CD14-positive monocyte (primary cell): Measurements from ENCODE around the gene OAF. TPM values are rescaled to one million over a fixed set of nuclear protein-coding genes. Genes with fewer than 3 reads are reported as not detected.

Source experiments
- DNase-seq, 3 donors: peaks; one replicate each; pipeline ENCODE4 v3.0.0-alpha.2; 2011 to 2022
- H2AFZ ChIP-seq: 2 replicates; pipeline ENCODE4 v1.6.0; 2012; ENCODE audit warnings: mild to moderate bottlenecking, low read depth, low read length, inconsistent platforms; ENCODE audit not compliant: insufficient read depth, poor library complexity, severe bottlenecking
- H3K27ac ChIP-seq, 2 donors: 1 replicate in 1 of 2; 2 replicates in 1 of 2; pipeline ENCODE4 v1.5.1; 2012 to 2013; ENCODE audit warnings: low read length in 2 of 2, control low read depth in 1 of 2, inconsistent platforms in 1 of 2, low read depth in 1 of 2, mild to moderate bottlenecking in 1 of 2
- H3K27me3 ChIP-seq, 2 donors: one replicate each; pipeline versions ENCODE4 v1.6.0 to v1.6.1; 2011 to 2013; ENCODE audit warnings: low read length in 2 of 2; ENCODE audit not compliant: control insufficient read depth in 2 of 2, insufficient read depth in 2 of 2
- H3K36me3 ChIP-seq, 2 donors: replicated peaks in 1 of 2; 1 replicate in 1 of 2; 2 replicates in 1 of 2; pipeline versions ENCODE4 v1.5.1 to v1.6.1; 2012 to 2013; ENCODE audit warnings: low read length in 2 of 2, control low read depth in 1 of 2, inconsistent platforms in 1 of 2, mild to moderate bottlenecking in 1 of 2; ENCODE audit not compliant: insufficient read depth in 2 of 2, control insufficient read depth in 1 of 2
- H3K4me1 ChIP-seq, 2 donors: 1 replicate in 1 of 2; 2 replicates in 1 of 2; pipeline versions ENCODE4 v1.5.1 to v1.6.1; 2012 to 2013; ENCODE audit warnings: low read length in 2 of 2, control low read depth in 1 of 2, inconsistent platforms in 1 of 2, mild to moderate bottlenecking in 1 of 2, moderate library complexity in 1 of 2; ENCODE audit not compliant: insufficient read depth in 2 of 2, control insufficient read depth in 1 of 2
- H3K4me2 ChIP-seq: replicated peaks from 2 replicates; pipeline ENCODE3; 2012; ENCODE audit warnings: low read length, moderate library complexity, mild to moderate bottlenecking; ENCODE audit not compliant: poor library complexity, severe bottlenecking; ENCODE audit errors: extremely low read depth
- H3K4me3 ChIP-seq, 3 experiments: fragments of 200-600 bp in 1 of 3; sonication (generic) in 1 of 3; replicated peaks in 1 of 3; 1 replicate in 2 of 3; 2 replicates in 1 of 3; pipeline ENCODE4 v1.5.1; 2011 to 2013; ENCODE audit warnings: low read length in 3 of 3, mild to moderate bottlenecking in 3 of 3, control low read depth in 2 of 3, low read depth in 2 of 3, inconsistent platforms in 1 of 3, moderate library complexity in 1 of 3
- H3K79me2 ChIP-seq: 2 replicates; pipeline ENCODE4 v1.6.0; 2012; ENCODE audit warnings: mild to moderate bottlenecking, control low read depth, inconsistent platforms, low read length, moderate library complexity; ENCODE audit not compliant: insufficient read depth
- H3K9ac ChIP-seq: 2 replicates; pipeline ENCODE4 v1.6.0; 2017; ENCODE audit warnings: low read length, mild to moderate bottlenecking; ENCODE audit not compliant: insufficient read depth, poor library complexity, severe bottlenecking
- H3K9me3 ChIP-seq, 2 donors: replicated peaks in 1 of 2; 1 replicate in 1 of 2; 2 replicates in 1 of 2; pipeline versions ENCODE4 v1.5.1 to v1.6.1; 2012 to 2013; ENCODE audit warnings: low read length in 2 of 2, control low read depth in 1 of 2; ENCODE audit not compliant: control insufficient read depth in 1 of 2, insufficient read depth in 1 of 2
- H4K20me1 ChIP-seq: 2 replicates; pipeline ENCODE4 v1.6.0; 2012; ENCODE audit warnings: mild to moderate bottlenecking, low read length, control low read depth, moderate library complexity; ENCODE audit not compliant: insufficient read depth
- H3K27ac Mint-ChIP-seq, 7 donors: one replicate each; pipeline ENCODE4 v1.8.0; 2020; ENCODE audit warnings: mild to moderate bottlenecking in 7 of 7, mixed read lengths in 7 of 7, moderate library complexity in 6 of 7, inconsistent platforms in 2 of 7
- H3K27me3 Mint-ChIP-seq, 3 donors: one replicate each; pipeline ENCODE4 v1.8.0; 2021 to 2022; ENCODE audit warnings: low read depth in 3 of 3, mild to moderate bottlenecking in 3 of 3, mixed read lengths in 3 of 3, moderate library complexity in 3 of 3, inconsistent platforms in 1 of 3
- H3K36me3 Mint-ChIP-seq, 2 donors: one replicate each; pipeline ENCODE4 v1.8.0; 2020; ENCODE audit warnings: mixed read lengths in 2 of 2, inconsistent platforms in 1 of 2, mild to moderate bottlenecking in 1 of 2
- H3K4me1 Mint-ChIP-seq: one replicate; pipeline ENCODE4 v1.8.0; 2020; ENCODE audit warnings: mild to moderate bottlenecking, mixed read lengths
- H3K4me3 Mint-ChIP-seq, 2 donors: one replicate each; pipeline ENCODE4 v1.8.0; 2020; ENCODE audit warnings: mild to moderate bottlenecking in 2 of 2, mixed read lengths in 2 of 2, moderate library complexity in 1 of 2
- H3K9me3 Mint-ChIP-seq, 7 donors: one replicate each; pipeline ENCODE4 v1.8.0; 2020 to 2022; ENCODE audit warnings: mixed read lengths in 7 of 7, mild to moderate bottlenecking in 6 of 7, moderate library complexity in 6 of 7, inconsistent platforms in 2 of 7
- CTCF ChIP-seq: fragments of 200-600 bp; IDR thresholded peaks from one replicate; pipeline ENCODE4 v1.8.0; 2022; ENCODE audit warnings: antibody characterized with exemption, mild to moderate bottlenecking
- WGBS: methylation state at CpG from one replicate; pipeline ENCODE4 v1.1.5; 2013; ENCODE audit warnings: missing lambda C conversion rate; ENCODE audit not compliant: insufficient coverage; 5-methylcytosine and 5-hydroxymethylcytosine counted together
- intact Hi-C, 2 donors: fragments of 100-400 bp; cut with micrococcal nuclease; formaldehyde crosslinking; loops; one replicate each; pipeline versions ENCODE4 v1.15.0 to v1.15.1; 2023
- polyA plus RNA-seq, 3 donors: library from polyadenylated mRNA; depleted of rRNA in 1 of 3; unstranded in 2 of 3; stranded (reverse) in 1 of 3; fragments of 300-500 nt in 2 of 3; fragments of >200 nt in 1 of 3; fragmentation: Illumina TruSeq in 2 of 3; gene quantifications; 1 replicate in 2 of 3; 2 replicates in 1 of 3; pipeline ENCODE4 v1.2.3, GENCODE V29; 2012 to 2021

The OAF gene
- polyA plus RNA-seq, 3 donors: 31.5 to 57.2 (median 49.2) TPM

GRCh38 chr11:120238968-120239620 is 28.3 kb downstream of the OAF start:
- Histone ChIP-seq H3K4me1 (no peaks in the 10 kb centered on the region), H3K27me3 (peaks cover 17 to 69% of the 10 kb centered on the region in 2 donors), H3K27ac (no peak overlapping the region), H4K20me1 (no peaks in the 10 kb centered on the region), H2AFZ (no peak overlapping the region), H3K36me3 (no peaks in the 10 kb centered on the region), H3K9me3 (peaks cover 0 to 7% of the 10 kb centered on the region in 2 donors), H3K4me3 (no peak overlapping the region), H3K79me2 (no peaks in the 10 kb centered on the region), H3K9ac (no peak overlapping the region), H3K4me2 (no peak overlapping the region)
- WGBS: 85% methylated on average over 9 of the region's 11 CpGs
- H3K4me3 Mint-ChIP-seq: peak overlapping the region in 1 of 2 donors; percentile 50
- peaks cover 61 to 82% (median 68%) of the 10 kb centered on the region in 3 donors for H3K27me3 Mint-ChIP-seq
- no peaks in the 10 kb centered on the region for H3K36me3 Mint-ChIP-seq
- DNase-seq: no peak
- peaks cover 0 to 8% (median 2%) of the 10 kb centered on the region in 7 donors for H3K9me3 Mint-ChIP-seq
- intact Hi-C loops: no loop called here
- no peak for TF ChIP-seq CTCF
- H3K27ac Mint-ChIP-seq: no peak overlapping the region
- no peaks in the 10 kb centered on the region for H3K4me1 Mint-ChIP-seq

GRCh38 chr11:120239713-120240640 is 29.1 kb downstream of the OAF start, which contains the start of gene POU2F3:
POU2F3 (plus strand) TSS chr11:120240140; CDS start chr11:120240344, 204 bp downstream.
- peaks cover 0 to 7% of the 10 kb centered on the region in 2 donors for H3K9me3 ChIP-seq
- H3K27me3 ChIP-seq: peaks cover 17 to 70% of the 10 kb centered on the region in 2 donors
- no peak for DNase-seq
- H3K79me2 ChIP-seq: no peaks in the 10 kb centered on the region
- intact Hi-C loops: no loop called here
- TF ChIP-seq CTCF: no peak
- no peak within 1 kb of the TSS for H3K27ac ChIP-seq
- H3K4me3 ChIP-seq: no peak within 1 kb of the TSS
- H4K20me1 ChIP-seq: no peaks in the 10 kb centered on the region
- H3K4me3 Mint-ChIP-seq: peak within 1 kb of the TSS in 1 of 2 donors; percentile 71
- H3K27me3 Mint-ChIP-seq: peaks cover 55 to 82% (median 71%) of the 10 kb centered on the region in 3 donors
- H3K9ac ChIP-seq: no peak within 1 kb of the TSS
- no peaks in the 10 kb centered on the region for H3K36me3 Mint-ChIP-seq
- 7% methylated on average over 56 of the region's 66 CpGs for WGBS
- no peak within 1 kb of the TSS for H2AFZ ChIP-seq
- H3K27ac Mint-ChIP-seq: peak within 1 kb of the TSS in 1 of 7 donors; percentile 70
- H3K4me2 ChIP-seq: no peak within 1 kb of the TSS
- peaks cover 0 to 8% (median 2%) of the 10 kb centered on the region in 7 donors for H3K9me3 Mint-ChIP-seq
- no peaks in the 10 kb centered on the region for H3K36me3 ChIP-seq
- H3K4me1 ChIP-seq: no peaks in the 10 kb centered on the region
- H3K4me1 Mint-ChIP-seq: no peaks in the 10 kb centered on the region
